Endothelial cell (in vitro differentiated cells): ENCODE data around the gene FTCDNL1. TPM values are rescaled to one million over a fixed set of nuclear protein-coding genes. Genes with fewer than 3 reads are reported as not detected.

ENCODE experiments used
- DNase-seq: peaks from one replicate; pipeline ENCODE4 v3.0.0; 2021; ENCODE audit warnings: low spot score
- H3K27ac Mint-ChIP-seq: one replicate; pipeline ENCODE4 v1.8.0; 2021; ENCODE audit warnings: mixed read lengths, inconsistent platforms; ENCODE audit not compliant: unreplicated experiment
- H3K27me3 Mint-ChIP-seq: one replicate; pipeline ENCODE4 v1.8.0; 2021; ENCODE audit warnings: mild to moderate bottlenecking, moderate library complexity, mixed read lengths, inconsistent platforms; ENCODE audit not compliant: unreplicated experiment
- H3K36me3 Mint-ChIP-seq: one replicate; pipeline ENCODE4 v1.8.0; 2021; ENCODE audit warnings: mild to moderate bottlenecking, low read depth, mixed read lengths, inconsistent platforms; ENCODE audit not compliant: unreplicated experiment
- H3K4me1 Mint-ChIP-seq: one replicate; pipeline ENCODE4 v1.8.0; 2021; ENCODE audit warnings: mild to moderate bottlenecking, mixed read lengths, inconsistent platforms; ENCODE audit not compliant: unreplicated experiment
- H3K4me3 Mint-ChIP-seq: one replicate; pipeline ENCODE4 v1.8.0; 2021; ENCODE audit warnings: mild to moderate bottlenecking, mixed read lengths, inconsistent platforms; ENCODE audit not compliant: unreplicated experiment
- H3K9me3 Mint-ChIP-seq: one replicate; pipeline ENCODE4 v1.8.0; 2021; ENCODE audit warnings: mixed read lengths, inconsistent platforms; ENCODE audit not compliant: unreplicated experiment
- CTCF ChIP-seq: fragments of 200-600 bp; sonication (generic); IDR thresholded peaks from one replicate; pipeline ENCODE4 v1.5.0; 2021; ENCODE audit warnings: antibody characterized with exemption; ENCODE audit not compliant: unreplicated experiment
- total RNA-seq: library from RNA; stranded (reverse); fragmentation: NEBNext Ultra II Directional; extraction: Animal tissue kit (Norgen Biotek cat#: 25700); gene quantifications from one replicate; pipeline ENCODE4 v1.2.1, GENCODE V29; 2021; ENCODE audit not compliant: unreplicated experiment

Gene FTCDNL1
- total RNA-seq, 1 donor from 2014 or later: 1.0 TPM

DNA sequence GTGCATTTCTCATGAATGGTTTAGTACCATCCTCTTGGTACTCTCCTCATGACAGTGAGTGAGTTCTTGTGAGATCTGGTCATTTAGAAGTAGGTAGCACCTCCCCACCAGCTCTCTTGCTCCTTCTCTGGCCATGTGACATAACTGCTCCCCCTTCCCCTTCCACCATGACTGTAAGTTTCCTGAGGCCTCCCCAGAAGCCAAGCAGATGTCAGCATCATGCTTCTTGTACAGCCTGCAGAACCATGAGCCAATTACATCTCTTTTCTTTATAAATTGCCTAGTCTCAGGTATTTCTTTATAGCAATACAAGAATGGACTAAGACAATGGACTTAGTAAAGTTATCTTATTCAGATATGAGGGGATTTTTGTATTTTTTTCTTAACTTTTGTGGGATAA lies 43.0 kb downstream of the FTCDNL1 start:
- H3K27ac Mint-ChIP-seq: no peak overlapping the region
- H3K9me3 Mint-ChIP-seq: no peaks in the 10 kb centered on the region
- H3K27me3 Mint-ChIP-seq: no peaks in the 10 kb centered on the region
- no peak overlapping the region for H3K4me3 Mint-ChIP-seq
- TF ChIP-seq CTCF: no peak
- DNase-seq: no peak
- no peaks in the 10 kb centered on the region for H3K36me3 Mint-ChIP-seq
- H3K4me1 Mint-ChIP-seq: no peaks in the 10 kb centered on the region

DNA sequence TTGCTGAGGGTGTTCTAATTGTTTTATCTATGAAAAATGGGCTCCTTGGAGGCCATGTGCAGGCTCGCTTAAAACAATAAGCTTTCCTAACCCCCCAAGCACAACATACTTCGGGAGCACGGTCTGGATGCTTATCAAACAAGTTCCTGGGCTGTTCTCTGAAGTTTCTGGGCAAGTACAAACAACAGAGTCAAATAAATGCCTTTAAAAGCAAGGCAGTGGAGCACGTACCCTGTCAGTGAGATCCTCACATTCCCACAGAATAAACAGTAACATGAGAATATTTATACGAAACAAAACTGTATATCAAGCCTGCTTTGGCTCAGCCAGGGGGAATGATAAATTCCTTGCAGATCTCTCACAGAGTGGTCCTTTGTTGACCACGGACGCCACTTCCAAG lies 44.8 kb downstream of the FTCDNL1 start:
- H3K4me3 Mint-ChIP-seq: no peak overlapping the region
- no peak for DNase-seq
- H3K36me3 Mint-ChIP-seq: no peaks in the 10 kb centered on the region
- H3K27me3 Mint-ChIP-seq: no peaks in the 10 kb centered on the region
- TF ChIP-seq CTCF: no peak
- no peak overlapping the region for H3K27ac Mint-ChIP-seq
- H3K9me3 Mint-ChIP-seq: no peaks in the 10 kb centered on the region
- H3K4me1 Mint-ChIP-seq: no peaks in the 10 kb centered on the region

GRCh38 chr2:199804831-199805230 lies 46.2 kb downstream of the FTCDNL1 start:
- no peak for DNase-seq
- H3K4me1 Mint-ChIP-seq: no peaks in the 10 kb centered on the region
- no peak for TF ChIP-seq CTCF
- no peak overlapping the region for H3K4me3 Mint-ChIP-seq
- H3K36me3 Mint-ChIP-seq: no peaks in the 10 kb centered on the region
- no peaks in the 10 kb centered on the region for H3K9me3 Mint-ChIP-seq
- no peaks in the 10 kb centered on the region for H3K27me3 Mint-ChIP-seq
- H3K27ac Mint-ChIP-seq: no peak overlapping the region

GRCh38 chr2:199798831-199799580 lies 52.0 kb downstream of the FTCDNL1 start:
- Mint-ChIP-seq H3K4me1 (peaks cover 16% of the 10 kb centered on the region), H3K36me3 (no peaks in the 10 kb centered on the region), H3K27ac (no peak overlapping the region), H3K27me3 (no peaks in the 10 kb centered on the region), H3K4me3 (no peak overlapping the region), H3K9me3 (no peaks in the 10 kb centered on the region)
- no peak for DNase-seq
- TF ChIP-seq CTCF: no peak

- DNase-seq: no peak
- Mint-ChIP-seq H3K27ac (no peak overlapping the region), H3K4me3 (no peak overlapping the region), H3K36me3 (no peaks in the 10 kb centered on the region), H3K27me3 (no peaks in the 10 kb centered on the region), H3K4me1 (peaks cover 16% of the 10 kb centered on the region), H3K9me3 (no peaks in the 10 kb centered on the region)
- no peak for TF ChIP-seq CTCF
These were observed 53.3 kb downstream of the FTCDNL1 start for GRCh38 chr2:199797431-199798403.
